IPS DF 4.7 (cell line): ENCODE data around the gene GALM.

Source experiments
- DNase-seq: peaks from one replicate; pipeline ENCODE4 v3.0.0-alpha.2; 2013; ENCODE audit warnings: low spot score; ENCODE audit errors: extremely low read depth

The GALM gene

GRCh38 chr2:38763228-38763627 lies 97.3 kb downstream of the GALM start:
- DNase-seq, result no peak

GRCh38 chr2:38763728-38764127 lies 97.8 kb downstream of the GALM start:
- no peak for DNase-seq

GRCh38 chr2:38765149-38765548 lies 99.2 kb downstream of the GALM start:
- no peak for DNase-seq

- DNase-seq, result no peak
Observed at GRCh38 chr2:38765551-38765950, 99.6 kb downstream of the GALM start.

GRCh38 chr2:38771632-38772031 lies 105.7 kb downstream of the GALM start:
- DNase-seq, result no peak

- no peak for DNase-seq
Observed at GRCh38 chr2:38775097-38775920, 109.4 kb downstream of the GALM start.

GRCh38 chr2:38775921-38776225 lies 110.0 kb downstream of the GALM start:
- DNase-seq, result no peak

- no peak for DNase-seq
Observed at GRCh38 chr2:38776531-38776930, 110.6 kb downstream of the GALM start.

- DNase-seq, result no peak
Observed at GRCh38 chr2:38778687-38779082, 112.8 kb downstream of the GALM start.

- DNase-seq, result no peak
Observed at GRCh38 chr2:38783586-38783985, 117.7 kb downstream of the GALM start.
